HEK293T (cell line): ENCODE results near the gene CORO1C.

Experiments used
- CTCF ChIA-PET: fragments of 350-600 bp; formaldehyde crosslinking; extraction: SDS; loops from one replicate; lab custom pipeline; 2021; ENCODE audit warnings: antibody characterized with exemption, inconsistent platforms; lab: Yijun Ruan, JAX
- POLR2A ChIA-PET: fragments of 350-600 bp; formaldehyde crosslinking; extraction: SDS; loops from one replicate; lab custom pipeline; 2020; ENCODE audit warnings: antibody characterized with exemption, inconsistent platforms; lab: Yijun Ruan, JAX
- DNase-seq: peaks from one replicate; pipeline ENCODE4 v3.0.0; 2012; ENCODE audit warnings: mixed read lengths; ENCODE audit errors: extremely low spot score
- ARNT ChIP-seq: fragments of 450-650 bp; IDR thresholded peaks from 2 replicates; pipeline ENCODE4 v1.6.1; 2017; ENCODE audit warnings: mild to moderate bottlenecking
- BHLHE40 ChIP-seq: fragments of 450-650 bp; IDR thresholded peaks from 2 replicates; pipeline ENCODE4 v1.6.1; 2016; ENCODE audit warnings: mild to moderate bottlenecking, moderate library complexity, borderline replicate concordance
- CTBP1 ChIP-seq: fragments of 450-650 bp; IDR thresholded peaks from 2 replicates; pipeline ENCODE4 v1.6.1; 2016; ENCODE audit warnings: borderline replicate concordance
- ELF4 ChIP-seq: fragments of 450-650 bp; IDR thresholded peaks from 2 replicates; pipeline ENCODE4 v1.6.1; 2017; ENCODE audit warnings: antibody characterized with exemption
- FOXA1 ChIP-seq: fragments of 450-650 bp; IDR thresholded peaks from 2 replicates; pipeline ENCODE4 v1.6.1; 2016; ENCODE audit warnings: mild to moderate bottlenecking
- FOXK2 ChIP-seq: fragments of 450-650 bp; IDR thresholded peaks from 2 replicates; pipeline ENCODE4 v1.6.1; 2016; ENCODE audit warnings: mild to moderate bottlenecking
- FOXM1 ChIP-seq: fragments of 450-650 bp; IDR thresholded peaks from 2 replicates; pipeline ENCODE4 v1.6.1; 2017; ENCODE audit warnings: mild to moderate bottlenecking, borderline replicate concordance
- HDGF ChIP-seq: fragments of 450-650 bp; IDR thresholded peaks from 2 replicates; pipeline ENCODE4 v1.6.1; 2017; ENCODE audit warnings: antibody characterized with exemption, borderline replicate concordance
- L3MBTL2 ChIP-seq: fragments of 450-650 bp; conservative IDR thresholded peaks from 2 replicates; pipeline ENCODE4 v1.6.1; 2016; ENCODE audit warnings: mild to moderate bottlenecking
- LEF1 ChIP-seq: fragments of 450-650 bp; IDR thresholded peaks from 2 replicates; pipeline ENCODE4 v1.6.1; 2017; ENCODE audit warnings: mild to moderate bottlenecking, borderline replicate concordance
- NFRKB ChIP-seq: fragments of 450-650 bp; IDR thresholded peaks from 2 replicates; pipeline ENCODE4 v1.6.1; 2016; ENCODE audit warnings: mild to moderate bottlenecking, moderate library complexity
- SP1 ChIP-seq: fragments of 450-650 bp; IDR thresholded peaks from 2 replicates; pipeline ENCODE4 v1.6.1; 2017
- SUZ12 ChIP-seq: fragments of 450-650 bp; IDR thresholded peaks from 2 replicates; pipeline ENCODE4 v1.6.1; 2016; ENCODE audit warnings: mild to moderate bottlenecking
- TARDBP ChIP-seq: fragments of 450-650 bp; IDR thresholded peaks from 2 replicates; pipeline ENCODE4 v1.6.1; 2016
- ZNF384 ChIP-seq: fragments of 450-650 bp; IDR thresholded peaks from 2 replicates; pipeline ENCODE4 v1.6.1; 2016
- TF ChIP-seq, protein P1 (sequence below): fragments of 450-650 bp; IDR thresholded peaks from 2 replicates; pipeline ENCODE4 v1.6.1; 2016

The CORO1C gene

GRCh38 chr12:108694812-108695278, 36.5 kb downstream of the CORO1C start:
- ChIA-PET CTCF (interaction anchor here (0.6 kb wide), 1 partner anchor 30 kb away, joined by 3 read pairs; no protein-coding TSS in a partner anchor), POLR2A (no interaction called here)
- no peak for DNase-seq
- no peak for TF ChIP-seq L3MBTL2

DNA sequence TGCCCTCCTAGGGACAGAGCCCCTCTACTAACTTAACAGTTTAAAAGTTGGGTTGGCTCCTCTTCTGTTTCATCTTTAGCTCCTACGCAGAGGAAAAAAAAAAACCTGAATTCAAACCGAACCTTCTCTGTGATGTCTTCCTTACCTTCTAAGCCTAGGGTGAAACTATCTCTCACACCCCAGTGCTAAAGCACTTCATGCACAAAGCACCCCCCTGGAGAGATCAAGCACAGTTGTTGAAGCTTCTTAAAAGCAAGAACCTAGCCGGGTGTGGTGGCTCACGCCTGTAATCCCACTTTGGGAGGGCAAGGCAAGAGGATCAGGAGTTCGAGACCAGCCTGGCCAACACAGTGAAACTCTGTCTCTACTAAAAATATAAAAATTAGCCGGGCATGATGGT, 37.6 kb downstream of the CORO1C start:
- POLR2A ChIA-PET, result no interaction called here
- CTCF ChIA-PET, result interaction anchor here (0.7 kb wide), 1 partner anchor 144 kb away, joined by 3 read pairs; no protein-coding TSS in a partner anchor
- TF ChIP-seq CTBP1 (no peak), FOXA1 (no peak), LEF1 (no peak), HDGF (no peak)
- DNase-seq, result no peak

- CTCF ChIA-PET, result no interaction called here
- POLR2A ChIA-PET, result no interaction called here
- TF ChIP-seq SUZ12, result no peak
- no peak for DNase-seq
Observed at GRCh38 chr12:108693186-108693730, 38.1 kb downstream of the CORO1C start.

DNA sequence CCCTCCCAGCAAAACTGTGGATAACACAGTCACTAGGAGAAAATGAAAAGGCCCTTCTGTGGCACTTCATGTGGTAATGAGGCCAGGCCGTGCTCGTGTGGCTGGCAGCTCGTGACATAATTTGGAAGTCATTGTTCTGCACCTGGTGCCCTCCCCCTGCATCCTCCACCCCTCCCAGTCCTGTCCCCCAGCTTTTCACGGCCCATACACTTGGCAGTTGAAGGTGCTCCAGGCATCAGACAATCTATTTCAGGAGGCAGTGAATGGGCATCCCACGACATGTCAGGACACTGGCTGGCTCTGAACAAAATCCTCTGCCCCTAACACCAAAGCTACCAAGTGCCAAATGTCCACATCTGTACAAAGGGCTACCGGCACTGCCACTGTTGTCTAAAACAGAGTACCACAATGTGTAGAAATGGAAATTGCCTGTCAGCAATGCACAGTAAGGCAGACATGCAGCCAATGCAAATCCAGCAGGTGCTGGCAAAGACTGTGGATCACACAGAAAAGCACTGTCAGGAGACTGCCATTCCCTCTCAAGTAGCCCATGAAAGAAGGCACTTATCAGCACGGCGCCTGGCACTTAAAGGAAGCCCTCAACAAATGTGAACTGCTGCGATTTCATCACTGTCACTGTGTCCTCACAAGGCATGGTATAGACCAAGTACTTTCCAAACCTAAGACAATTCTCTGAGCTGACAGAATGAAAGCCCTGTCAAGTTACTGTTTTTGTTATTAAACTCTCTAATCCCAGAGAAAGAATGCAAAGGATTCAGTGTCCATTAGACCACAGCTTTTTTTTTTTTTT, 39.1 kb downstream of the CORO1C start:
- POLR2A ChIA-PET, result interaction anchor here (2.4 kb wide), 1 partner anchor 38 kb away, joined by 8 read pairs; no protein-coding TSS in a partner anchor
- CTCF ChIA-PET, result interaction anchor here (0.6 to 2.7 kb wide), 3 partner anchors 8 to 35 kb away, joined by 3 to 6 read pairs (median 3); no protein-coding TSS in a partner anchor
- no peak for DNase-seq
- TF ChIP-seq FOXA1 (no peak), HDGF (no peak), ZNF384 (0 out of 2 replicates have a peak, but pooled peaks have one; percentile 14), NFRKB (no peak), L3MBTL2 (no peak)
- TF ChIP-seq, protein P1, sequence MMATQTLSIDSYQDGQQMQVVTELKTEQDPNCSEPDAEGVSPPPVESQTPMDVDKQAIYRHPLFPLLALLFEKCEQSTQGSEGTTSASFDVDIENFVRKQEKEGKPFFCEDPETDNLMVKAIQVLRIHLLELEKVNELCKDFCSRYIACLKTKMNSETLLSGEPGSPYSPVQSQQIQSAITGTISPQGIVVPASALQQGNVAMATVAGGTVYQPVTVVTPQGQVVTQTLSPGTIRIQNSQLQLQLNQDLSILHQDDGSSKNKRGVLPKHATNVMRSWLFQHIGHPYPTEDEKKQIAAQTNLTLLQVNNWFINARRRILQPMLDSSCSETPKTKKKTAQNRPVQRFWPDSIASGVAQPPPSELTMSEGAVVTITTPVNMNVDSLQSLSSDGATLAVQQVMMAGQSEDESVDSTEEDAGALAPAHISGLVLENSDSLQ, result no peak

DNA sequence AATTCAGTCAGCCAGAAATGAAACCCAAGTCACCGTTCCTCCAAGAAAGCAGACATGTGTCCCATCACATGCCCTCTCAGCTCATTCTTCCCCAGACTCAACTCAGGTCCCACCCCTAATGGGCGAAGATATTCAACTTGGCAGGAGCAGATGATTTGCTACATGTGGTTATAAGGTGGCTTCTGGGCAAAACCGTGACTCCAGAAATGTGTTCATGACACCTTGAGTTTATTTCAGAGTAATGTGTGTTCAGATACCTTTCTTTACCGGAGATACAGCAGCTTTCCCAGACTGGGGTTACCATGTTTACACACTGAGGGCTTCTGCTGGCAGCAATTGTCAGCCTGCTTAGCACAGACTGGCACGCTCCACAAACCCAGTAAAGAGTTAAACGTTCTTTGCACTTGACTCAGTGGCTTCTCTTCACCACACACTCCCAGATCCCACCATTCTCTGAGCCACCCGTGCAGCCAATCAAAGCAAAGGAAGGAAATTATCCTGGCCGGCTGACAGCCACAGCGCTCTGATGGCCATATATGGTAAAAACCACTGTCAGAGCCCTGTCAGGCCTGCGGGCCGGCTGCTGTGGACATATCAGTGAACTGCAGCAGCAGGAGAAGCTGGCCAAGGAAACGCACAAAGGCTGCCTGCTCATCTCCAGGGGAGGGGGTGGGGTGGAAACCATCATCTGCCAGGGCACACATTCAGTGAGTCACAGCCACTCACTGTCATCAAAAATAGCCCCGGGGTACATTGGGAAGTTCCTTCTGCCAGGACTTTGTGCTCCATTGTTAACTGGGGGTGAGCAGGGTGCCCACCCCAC, 39.9 kb downstream of the CORO1C start:
- POLR2A ChIA-PET, result interaction anchor here (2.4 kb wide), 1 partner anchor 39 kb away, joined by 8 read pairs; no protein-coding TSS in a partner anchor
- no peak for TF ChIP-seq BHLHE40
- no peak for TF ChIP-seq FOXA1
- TF ChIP-seq TARDBP, result no peak
- no peak for TF ChIP-seq LEF1
- TF ChIP-seq FOXM1, result no peak
- TF ChIP-seq, protein P1, result peak; percentile 89
- DNase-seq, result peak; percentile 81
- CTCF ChIA-PET, result interaction anchor here (0.6 to 2.7 kb wide), 4 partner anchors 9 to 36 kb away, joined by 3 to 6 read pairs (median 4); no protein-coding TSS in a partner anchor

GRCh38 chr12:108690542-108691174, 40.7 kb downstream of the CORO1C start:
- no peak for TF ChIP-seq ELF4
- no peak for TF ChIP-seq NFRKB
- TF ChIP-seq, protein P1, result no peak
- TF ChIP-seq ZNF384, result no peak
- no peak for TF ChIP-seq FOXM1
- no peak for TF ChIP-seq SUZ12
- no peak for TF ChIP-seq TARDBP
- no peak for TF ChIP-seq SP1
- TF ChIP-seq L3MBTL2, result no peak
- TF ChIP-seq FOXA1, result no peak
- TF ChIP-seq FOXK2, result no peak
- TF ChIP-seq CTBP1, result no peak
- no peak for TF ChIP-seq HDGF
- TF ChIP-seq LEF1, result no peak
- no peak for TF ChIP-seq BHLHE40
- no peak for TF ChIP-seq ARNT
- DNase-seq, result no peak
- POLR2A ChIA-PET, result interaction anchor here (2.4 kb wide), 1 partner anchor 40 kb away, joined by 8 read pairs; no protein-coding TSS in a partner anchor
- CTCF ChIA-PET, result interaction anchor here (0.6 to 2.7 kb wide), 3 partner anchors 11 to 99 kb away, joined by 4 to 6 read pairs (median 4); no protein-coding TSS in a partner anchor
